Activated CD4-positive, alpha-beta T cell treated with anti-CD3 and anti-CD28 coated beads, Interleukin-2, amount 10 ng/mL, durations not matched to agents 24 days and 14 days (primary cell): ENCODE measurements around the gene CELF4. TPM values are rescaled to one million over a fixed set of nuclear protein-coding genes. Genes with fewer than 3 reads are reported as not detected.
"Not testable (repeated sequence)": the region's sequence is repeated elsewhere in the genome, so short reads cannot be mapped to it uniquely, and the experiment has no call there.

Experiments
- DNase-seq: peaks from one replicate; pipeline ENCODE4 v3.0.0; 2022
- H3K27ac Mint-ChIP-seq: one replicate; pipeline ENCODE4 v1.8.0; 2022; ENCODE audit warnings: mild to moderate bottlenecking, mixed read lengths
- H3K27me3 Mint-ChIP-seq: one replicate; pipeline ENCODE4 v1.8.0; 2022; ENCODE audit warnings: mixed read lengths
- H3K36me3 Mint-ChIP-seq: one replicate; pipeline ENCODE4 v1.8.0; 2022; ENCODE audit warnings: low read depth, mild to moderate bottlenecking, mixed read lengths
- H3K4me1 Mint-ChIP-seq: one replicate; pipeline ENCODE4 v1.8.0; 2021; ENCODE audit warnings: mixed read lengths
- H3K4me3 Mint-ChIP-seq: one replicate; pipeline ENCODE4 v1.8.0; 2022; ENCODE audit warnings: mild to moderate bottlenecking, moderate library complexity, mixed read lengths
- H3K9me3 Mint-ChIP-seq: one replicate; pipeline ENCODE4 v1.8.0; 2021; ENCODE audit warnings: mixed read lengths
- intact Hi-C: fragments of 100-400 bp; cut with micrococcal nuclease; formaldehyde crosslinking; loops from one replicate; pipeline ENCODE4 v1.15.1; 2023
- total RNA-seq: library from RNA; stranded (reverse); gene quantifications from 2 replicates; pipeline ENCODE4 v1.2.3, GENCODE V29; 2022

The CELF4 gene
- total RNA-seq, 1 donor from 2014 or later, result not detected

DNA sequence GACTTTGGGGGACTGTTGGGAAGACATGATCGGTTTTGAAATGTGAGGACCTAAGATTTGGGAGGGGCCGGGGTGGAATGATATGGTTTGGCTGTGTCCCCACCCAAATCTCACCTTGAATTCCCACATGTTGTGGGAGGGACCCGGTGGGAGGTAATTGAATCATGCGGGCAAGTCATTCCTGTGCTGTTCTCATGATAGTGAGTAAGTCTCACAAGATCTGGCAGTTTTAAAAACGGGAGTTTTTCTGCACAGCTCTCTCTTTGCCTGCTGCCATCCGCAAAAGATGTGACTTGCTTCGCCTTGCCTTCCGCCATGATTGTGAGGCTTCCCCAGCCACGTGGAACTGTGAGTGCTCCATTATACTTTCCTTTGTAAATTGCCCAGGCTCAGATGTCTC lies 207.5 kb downstream of the CELF4 start:
- H3K4me1 Mint-ChIP-seq, H3K4me3 Mint-ChIP-seq, intact Hi-C loops, H3K36me3 Mint-ChIP-seq, DNase-seq, H3K9me3 Mint-ChIP-seq, H3K27ac Mint-ChIP-seq: not testable (repeated sequence)
- peaks cover 11% of the 10 kb centered on the region for H3K27me3 Mint-ChIP-seq

DNA sequence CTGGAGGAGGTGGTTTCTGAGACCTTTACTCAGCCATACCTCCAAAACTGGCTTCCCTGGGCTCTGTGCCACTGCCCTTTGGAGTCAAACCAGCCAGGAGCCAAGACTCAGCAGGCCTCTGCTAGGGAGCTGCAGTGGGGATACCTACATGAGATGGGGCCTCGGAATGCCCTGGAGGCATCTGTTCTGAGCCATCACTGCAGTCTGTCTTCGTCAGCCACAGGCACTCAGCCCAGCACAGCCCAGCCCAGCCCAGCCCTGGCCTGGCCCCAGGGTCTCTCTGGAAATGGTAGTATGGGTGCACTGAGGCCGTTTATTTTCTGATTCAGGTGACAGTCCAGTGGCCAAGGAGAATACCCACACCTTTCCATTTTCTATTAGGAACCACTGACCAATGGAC lies 209.8 kb downstream of the CELF4 start:
- no peaks in the 10 kb centered on the region for H3K36me3 Mint-ChIP-seq
- no peak for DNase-seq
- peaks cover 2% of the 10 kb centered on the region for H3K27me3 Mint-ChIP-seq
- no peaks in the 10 kb centered on the region for H3K4me1 Mint-ChIP-seq
- H3K27ac Mint-ChIP-seq, result no peak overlapping the region
- no peaks in the 10 kb centered on the region for H3K9me3 Mint-ChIP-seq
- H3K4me3 Mint-ChIP-seq, result no peak overlapping the region
- intact Hi-C loops, result no loop called here

DNA sequence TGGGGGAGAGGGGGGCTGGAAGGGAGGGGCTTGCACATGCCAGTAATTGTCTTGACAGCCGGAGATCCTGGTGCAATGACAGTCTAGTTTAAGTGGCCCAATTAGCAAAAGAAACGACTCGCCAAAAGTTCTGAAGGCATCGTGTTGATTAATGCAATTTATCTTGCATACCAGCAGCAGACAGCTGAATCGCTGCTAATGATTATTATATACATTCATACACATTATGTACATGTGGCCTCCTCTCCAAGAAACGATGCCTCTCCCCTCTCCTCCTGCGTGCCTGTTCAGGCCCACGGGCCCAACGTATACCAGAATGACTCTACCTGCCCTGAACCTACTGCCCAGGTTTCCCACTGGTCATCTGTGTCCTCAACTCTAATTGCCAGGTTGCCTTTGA lies 214.5 kb downstream of the CELF4 start:
- no peaks in the 10 kb centered on the region for H3K36me3 Mint-ChIP-seq
- no peak overlapping the region for H3K27ac Mint-ChIP-seq
- no peak overlapping the region for H3K4me3 Mint-ChIP-seq
- H3K27me3 Mint-ChIP-seq, result no peaks in the 10 kb centered on the region
- H3K4me1 Mint-ChIP-seq, result no peaks in the 10 kb centered on the region
- intact Hi-C loops, result no loop called here
- no peaks in the 10 kb centered on the region for H3K9me3 Mint-ChIP-seq
- DNase-seq, result no peak

DNA sequence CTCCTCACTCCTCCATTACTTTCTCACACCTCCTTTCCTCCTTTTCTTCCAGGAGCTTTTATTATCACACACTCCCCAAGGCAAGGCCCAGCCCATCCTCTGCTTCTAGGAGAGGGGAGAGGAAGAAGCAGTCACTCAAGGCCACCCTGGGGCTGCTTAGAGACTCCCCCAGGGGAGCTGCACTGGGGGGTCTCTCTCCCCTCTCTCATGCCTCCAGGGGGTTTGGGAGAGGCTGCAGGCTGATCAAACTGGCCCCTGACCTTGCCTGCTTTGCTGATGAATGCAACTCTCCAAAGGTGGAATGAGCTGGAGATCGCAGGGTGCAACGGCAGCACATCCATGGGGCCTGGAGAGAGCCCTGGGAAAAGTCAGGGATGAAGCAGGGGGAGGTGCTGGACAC lies 216.9 kb downstream of the CELF4 start:
- H3K27ac Mint-ChIP-seq, result no peak overlapping the region
- no peaks in the 10 kb centered on the region for H3K4me1 Mint-ChIP-seq
- no peaks in the 10 kb centered on the region for H3K9me3 Mint-ChIP-seq
- intact Hi-C loops, result no loop called here
- H3K36me3 Mint-ChIP-seq, result no peaks in the 10 kb centered on the region
- no peak overlapping the region for H3K4me3 Mint-ChIP-seq
- peaks cover 4% of the 10 kb centered on the region for H3K27me3 Mint-ChIP-seq
- DNase-seq, result no peak

DNA sequence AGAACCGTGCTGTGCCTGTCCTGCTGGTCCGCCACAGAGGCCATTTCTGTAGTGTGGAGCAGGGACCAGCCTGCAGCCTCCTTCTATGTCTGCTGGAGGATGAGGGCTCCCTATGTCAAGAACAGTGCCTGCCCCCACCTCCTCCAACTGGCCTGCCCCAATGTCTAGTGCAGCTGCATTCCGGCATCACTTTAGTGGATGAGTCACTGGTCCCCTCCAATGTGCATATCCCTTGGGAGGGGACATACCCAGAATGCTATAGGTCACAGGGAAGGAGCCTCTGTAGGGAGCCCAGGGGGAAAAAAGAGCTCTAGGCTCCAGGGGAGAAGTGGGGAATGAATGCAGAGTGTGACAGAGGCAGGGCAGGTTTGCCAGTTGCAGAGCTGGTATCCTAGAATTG lies 219.6 kb downstream of the CELF4 start:
- no peaks in the 10 kb centered on the region for H3K4me1 Mint-ChIP-seq
- intact Hi-C loops, result no loop called here
- H3K27ac Mint-ChIP-seq, result no peak overlapping the region
- no peak for DNase-seq
- no peak overlapping the region for H3K4me3 Mint-ChIP-seq
- H3K9me3 Mint-ChIP-seq, result no peaks in the 10 kb centered on the region
- H3K27me3 Mint-ChIP-seq, result peaks cover 4% of the 10 kb centered on the region
- no peaks in the 10 kb centered on the region for H3K36me3 Mint-ChIP-seq

DNA sequence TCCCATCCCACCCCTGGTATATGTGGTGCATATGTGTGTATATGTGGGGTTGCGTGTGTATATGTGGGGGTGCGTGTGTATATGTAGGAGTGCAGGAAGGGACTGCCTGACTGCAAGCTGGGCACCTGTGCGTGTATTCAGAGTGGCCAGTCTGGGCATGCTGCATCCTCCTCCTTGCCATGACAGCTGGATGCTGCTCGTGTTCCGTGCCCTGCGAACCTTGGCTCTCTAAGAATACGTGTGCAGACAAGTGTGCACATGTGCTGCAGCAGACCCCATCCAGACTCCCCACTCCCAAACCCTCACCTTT lies 222.1 kb downstream of the CELF4 start:
- H3K27ac Mint-ChIP-seq, result no peak overlapping the region
- peaks cover 4% of the 10 kb centered on the region for H3K27me3 Mint-ChIP-seq
- H3K36me3 Mint-ChIP-seq, result no peaks in the 10 kb centered on the region
- intact Hi-C loops, result no loop called here
- no peak overlapping the region for H3K4me3 Mint-ChIP-seq
- H3K4me1 Mint-ChIP-seq, result no peaks in the 10 kb centered on the region
- H3K9me3 Mint-ChIP-seq, result no peaks in the 10 kb centered on the region
- no peak for DNase-seq

DNA sequence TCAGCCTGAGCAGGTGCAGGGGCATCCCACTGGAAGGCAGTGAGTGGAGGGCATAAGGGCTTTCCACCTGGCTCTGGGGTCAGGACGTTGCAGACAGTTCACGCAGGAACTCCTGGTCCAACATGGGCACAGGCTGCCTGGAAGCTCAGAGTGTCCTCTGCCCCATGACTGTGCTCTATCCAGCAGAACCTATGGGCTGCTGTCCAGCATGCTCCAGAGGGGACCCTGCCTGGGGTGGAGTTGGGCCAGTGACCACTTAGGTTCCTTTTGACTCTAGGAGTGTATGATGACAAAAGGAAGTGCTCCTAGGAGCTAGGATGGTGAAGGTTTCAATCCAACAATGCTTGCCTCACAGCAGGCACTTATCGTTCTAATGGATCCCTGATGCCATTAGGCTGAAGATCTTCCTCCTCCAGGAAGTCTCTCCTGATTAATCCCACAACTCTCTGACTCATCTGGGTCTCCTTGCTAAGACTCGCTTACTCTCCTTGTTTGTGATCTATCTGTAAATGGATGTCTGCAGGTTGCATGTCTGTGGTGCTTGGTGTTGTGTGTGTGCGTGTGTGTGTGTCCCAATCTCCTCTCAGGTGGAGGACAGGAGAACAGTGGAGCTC lies 224.0 kb downstream of the CELF4 start:
- intact Hi-C loops, result no loop called here
- peaks cover 4% of the 10 kb centered on the region for H3K27me3 Mint-ChIP-seq
- no peak overlapping the region for H3K4me3 Mint-ChIP-seq
- no peak overlapping the region for H3K27ac Mint-ChIP-seq
- no peaks in the 10 kb centered on the region for H3K4me1 Mint-ChIP-seq
- H3K9me3 Mint-ChIP-seq, result no peaks in the 10 kb centered on the region
- no peaks in the 10 kb centered on the region for H3K36me3 Mint-ChIP-seq
- no peak for DNase-seq

DNA sequence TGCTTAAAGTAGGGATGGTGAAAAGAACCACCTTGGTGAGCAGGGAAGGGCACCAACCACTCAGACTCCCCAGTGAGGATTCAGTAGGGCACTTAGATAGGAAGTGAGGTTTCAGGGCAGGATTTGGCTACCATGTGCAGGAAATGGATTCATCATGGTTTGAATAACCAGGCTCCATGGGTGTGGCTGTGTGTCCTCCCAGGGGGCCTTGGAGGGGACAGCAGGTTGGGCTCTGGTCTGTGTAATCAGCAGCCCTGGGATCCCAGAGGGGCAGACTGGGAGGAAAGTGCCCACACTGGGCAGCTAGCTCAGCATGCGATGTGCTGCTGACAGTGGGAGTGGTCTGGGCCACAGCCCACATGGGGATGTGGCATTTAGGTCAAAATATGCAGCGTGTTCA lies 224.6 kb downstream of the CELF4 start:
- intact Hi-C loops, result no loop called here
- H3K9me3 Mint-ChIP-seq, result no peaks in the 10 kb centered on the region

DNA sequence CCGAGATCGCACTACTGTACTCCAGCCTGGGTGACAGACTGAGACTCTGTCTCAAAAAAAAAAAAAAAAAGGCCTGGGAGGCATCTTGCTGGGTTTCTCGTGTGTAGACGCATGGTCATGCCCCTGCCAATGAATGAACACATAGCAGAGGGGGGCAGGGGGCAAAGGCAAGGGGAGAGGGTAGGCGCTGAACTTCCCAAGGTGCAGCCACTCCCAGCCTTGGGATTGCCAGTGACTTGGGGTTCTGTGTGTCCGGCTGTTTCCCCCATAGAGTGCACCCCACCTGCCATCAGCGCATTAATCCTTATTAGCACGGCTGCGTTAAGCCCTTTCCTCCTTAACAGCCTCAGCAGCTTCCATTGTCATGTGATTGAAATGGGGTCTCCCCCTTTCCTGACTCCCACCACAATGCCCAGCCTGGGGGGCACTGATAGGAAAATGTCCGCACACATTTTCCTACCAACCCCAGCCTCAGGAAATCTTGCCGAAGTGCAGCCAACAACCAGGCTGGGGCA lies 225.8 kb downstream of the CELF4 start:
- Mint-ChIP-seq H3K36me3 (no peaks in the 10 kb centered on the region), H3K4me1 (no peaks in the 10 kb centered on the region), H3K27ac (no peak overlapping the region), H3K4me3 (no peak overlapping the region), H3K27me3 (peaks cover 4% of the 10 kb centered on the region), H3K9me3 (no peaks in the 10 kb centered on the region)
- no peak for DNase-seq
- intact Hi-C loops, result no loop called here

More for the DNA sequence above, 224.6 kb downstream of the CELF4 start:
- Mint-ChIP-seq H3K4me3 (no peak overlapping the region), H3K4me1 (no peaks in the 10 kb centered on the region), H3K36me3 (no peaks in the 10 kb centered on the region), H3K27me3 (peaks cover 4% of the 10 kb centered on the region), H3K27ac (no peak overlapping the region)
- DNase-seq, result no peak

DNA sequence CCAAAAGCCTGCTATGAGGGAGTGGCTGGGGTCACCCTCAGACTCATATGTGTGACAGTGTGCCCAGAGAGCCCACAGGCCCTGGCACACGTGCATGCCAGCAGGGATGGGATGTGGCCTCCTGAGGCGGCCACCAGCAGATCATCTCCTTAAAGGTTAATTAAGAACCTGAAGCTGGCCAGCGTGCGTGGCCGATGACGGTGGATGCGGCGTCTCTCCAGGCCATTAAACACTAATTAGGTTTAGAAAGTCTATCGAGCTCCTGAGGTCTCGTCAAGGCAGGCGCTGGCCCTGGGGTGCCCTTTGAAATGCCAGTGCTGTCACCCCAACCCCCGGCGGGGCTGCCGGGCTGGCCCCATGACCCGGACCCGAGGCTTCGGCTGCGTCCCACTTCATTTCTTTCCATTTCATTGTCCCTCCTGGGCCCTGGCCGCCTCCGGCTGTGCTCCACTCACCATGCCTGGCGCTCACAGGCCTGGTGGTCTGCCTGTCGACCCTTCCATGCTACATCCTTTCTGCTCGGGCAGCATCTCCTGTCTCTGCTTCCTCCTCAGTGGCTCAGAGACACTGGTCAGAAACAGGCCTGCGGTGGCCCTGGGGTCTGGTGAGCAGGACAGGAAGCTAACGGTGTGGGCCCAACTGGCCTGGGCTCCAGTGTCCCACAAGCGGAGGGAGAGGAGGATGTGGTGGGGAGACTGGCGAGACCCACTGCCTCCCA lies 228.9 kb downstream of the CELF4 start:
- no peak overlapping the region for H3K27ac Mint-ChIP-seq
- no peaks in the 10 kb centered on the region for H3K36me3 Mint-ChIP-seq
- no peak overlapping the region for H3K4me3 Mint-ChIP-seq
- H3K9me3 Mint-ChIP-seq, result no peaks in the 10 kb centered on the region
- DNase-seq, result no peak
- no peaks in the 10 kb centered on the region for H3K4me1 Mint-ChIP-seq
- no peaks in the 10 kb centered on the region for H3K27me3 Mint-ChIP-seq
- intact Hi-C loops, result no loop called here

DNA sequence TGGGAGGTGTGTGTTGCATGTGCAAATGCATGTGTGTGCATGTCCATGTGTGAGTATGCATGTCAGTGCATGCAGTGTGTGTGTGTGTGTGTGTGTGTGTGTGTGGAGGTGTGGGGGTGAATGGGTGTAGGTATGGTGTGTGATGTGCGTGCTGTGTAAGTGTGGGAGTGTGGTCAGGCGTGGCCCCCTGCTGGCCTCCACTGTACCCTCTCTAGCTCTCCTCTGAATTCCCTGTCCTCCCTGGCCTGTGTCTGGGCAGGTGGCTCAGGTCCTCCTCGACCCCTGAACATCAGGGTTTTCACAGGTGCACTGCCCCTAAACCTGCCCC lies 230.2 kb downstream of the CELF4 start:
- Mint-ChIP-seq H3K27me3 (no peaks in the 10 kb centered on the region), H3K4me3 (no peak overlapping the region), H3K4me1 (no peaks in the 10 kb centered on the region), H3K36me3 (no peaks in the 10 kb centered on the region), H3K27ac (no peak overlapping the region), H3K9me3 (no peaks in the 10 kb centered on the region)
- intact Hi-C loops, result no loop called here
- no peak for DNase-seq

DNA sequence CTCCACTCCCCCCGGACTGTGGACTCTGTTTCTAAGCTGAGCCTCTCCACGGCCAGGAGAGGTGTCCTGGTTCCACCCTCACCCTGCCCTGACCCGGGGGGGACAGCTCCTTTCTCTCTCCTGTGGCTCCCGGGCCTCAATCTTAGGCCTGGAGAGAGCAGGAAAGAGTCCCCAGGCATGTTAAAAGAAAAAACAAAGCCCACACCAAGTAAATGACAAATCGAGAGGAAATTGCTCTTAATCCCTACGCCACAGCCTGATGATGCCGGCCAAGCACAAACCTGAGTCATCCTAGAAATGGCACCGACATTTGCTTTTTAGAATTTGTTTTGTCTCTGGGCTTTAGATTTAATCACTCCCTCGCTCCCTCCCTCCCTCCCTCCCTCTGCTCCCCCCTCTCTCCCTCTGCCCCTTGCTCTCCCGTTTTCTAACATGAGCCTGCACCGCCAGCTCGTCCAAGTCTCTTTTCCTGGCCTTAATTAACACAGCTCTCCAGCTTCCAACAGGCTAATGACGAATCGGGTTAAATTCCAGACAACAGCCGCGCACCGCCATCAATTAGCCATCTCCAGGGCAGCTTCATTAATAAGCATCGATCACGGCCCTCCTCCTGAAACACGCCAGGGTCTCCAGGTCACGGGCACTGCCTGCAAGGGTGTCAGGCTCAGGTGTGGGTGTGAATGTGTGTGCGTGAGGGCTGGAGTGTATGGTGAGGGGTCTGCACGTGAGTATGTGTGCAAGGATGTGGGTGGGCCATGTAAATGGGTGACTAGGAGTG lies 230.8 kb downstream of the CELF4 start:
- no peak for DNase-seq
- no peaks in the 10 kb centered on the region for H3K4me1 Mint-ChIP-seq
- H3K27me3 Mint-ChIP-seq, result no peaks in the 10 kb centered on the region
- no peaks in the 10 kb centered on the region for H3K9me3 Mint-ChIP-seq
- intact Hi-C loops, result no loop called here
- H3K27ac Mint-ChIP-seq, result no peak overlapping the region
- no peak overlapping the region for H3K4me3 Mint-ChIP-seq
- no peaks in the 10 kb centered on the region for H3K36me3 Mint-ChIP-seq

DNA sequence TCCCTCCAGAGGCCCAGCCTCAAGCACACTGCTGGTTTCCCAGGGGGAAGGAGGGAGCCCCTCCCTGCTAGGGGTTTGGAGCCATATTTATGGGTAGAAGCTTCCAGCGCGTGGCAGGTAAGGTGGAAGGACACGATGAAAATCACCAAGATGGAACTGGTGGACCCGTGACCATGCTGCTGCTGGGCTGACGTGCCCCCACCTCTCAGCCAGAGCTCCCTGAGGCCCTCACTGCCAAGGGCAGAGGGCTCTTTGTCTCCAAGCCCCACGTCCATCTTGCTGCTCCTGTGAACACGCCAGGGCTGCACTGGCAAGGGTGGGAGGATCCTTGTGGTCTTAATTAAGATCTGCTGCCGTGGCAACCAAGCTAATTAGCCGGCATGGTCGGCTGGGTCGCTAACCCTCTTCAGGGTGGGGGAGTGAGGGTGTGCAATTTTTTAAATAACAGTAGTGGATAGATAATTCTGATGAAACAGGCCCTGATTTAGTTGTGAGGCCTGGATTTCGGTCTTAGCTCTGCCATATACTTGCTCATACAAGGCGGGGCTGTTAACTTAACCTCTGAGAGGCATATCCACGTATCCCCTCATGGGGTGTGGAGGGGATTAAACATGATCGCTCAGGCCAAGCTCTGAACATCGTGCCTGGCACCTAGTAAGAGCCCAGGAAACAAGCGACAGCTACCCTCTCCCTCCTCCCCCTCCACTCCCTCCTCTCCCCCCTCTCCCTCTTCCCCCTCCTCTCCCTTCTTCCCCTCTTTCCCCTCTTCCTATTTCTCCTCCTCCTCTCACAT lies 232.8 kb downstream of the CELF4 start:
- no peak for DNase-seq
- H3K27me3 Mint-ChIP-seq, result no peaks in the 10 kb centered on the region
- H3K9me3 Mint-ChIP-seq, result no peaks in the 10 kb centered on the region
- no peaks in the 10 kb centered on the region for H3K4me1 Mint-ChIP-seq
- H3K4me3 Mint-ChIP-seq, result no peak overlapping the region
- intact Hi-C loops, result no loop called here
- H3K36me3 Mint-ChIP-seq, result no peaks in the 10 kb centered on the region
- no peak overlapping the region for H3K27ac Mint-ChIP-seq

DNA sequence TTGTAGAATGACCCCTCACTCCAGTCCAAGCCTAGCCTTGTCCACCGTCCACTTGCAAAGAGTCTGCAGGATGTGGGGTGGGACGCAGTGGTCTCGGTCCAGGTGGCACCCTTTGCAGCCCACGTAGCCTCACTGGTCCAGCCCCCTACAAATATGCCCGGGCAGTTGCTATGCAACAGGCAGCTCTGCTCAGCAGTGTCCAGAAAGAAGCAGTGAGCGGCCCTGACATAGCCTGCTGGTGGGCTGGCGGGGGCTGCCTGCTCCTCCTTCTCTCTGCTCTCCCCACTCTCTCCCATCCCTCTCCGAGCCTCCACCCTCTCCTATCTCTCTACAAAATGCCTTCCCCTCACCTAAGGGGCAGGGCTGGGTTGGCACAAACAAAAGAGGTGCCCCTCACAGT lies 233.4 kb downstream of the CELF4 start:
- no peaks in the 10 kb centered on the region for H3K27me3 Mint-ChIP-seq
- no peak overlapping the region for H3K4me3 Mint-ChIP-seq

More for the DNA sequence above, 233.4 kb downstream of the CELF4 start:
- H3K27ac Mint-ChIP-seq, result no peak overlapping the region
- H3K36me3 Mint-ChIP-seq, result no peaks in the 10 kb centered on the region
- H3K4me1 Mint-ChIP-seq, result no peaks in the 10 kb centered on the region
- intact Hi-C loops, result no loop called here
- no peak for DNase-seq
- H3K9me3 Mint-ChIP-seq, result no peaks in the 10 kb centered on the region
